Limb (tissue), 2 donors: ENCODE measurements around the gene C14orf119.

ENCODE experiments used
- DNase-seq, 2 donors: peaks; one replicate each; pipeline ENCODE4 v3.0.0-alpha.2; 2016; ENCODE audit errors: extremely low spot score in 2 of 2

Gene C14orf119

DNA sequence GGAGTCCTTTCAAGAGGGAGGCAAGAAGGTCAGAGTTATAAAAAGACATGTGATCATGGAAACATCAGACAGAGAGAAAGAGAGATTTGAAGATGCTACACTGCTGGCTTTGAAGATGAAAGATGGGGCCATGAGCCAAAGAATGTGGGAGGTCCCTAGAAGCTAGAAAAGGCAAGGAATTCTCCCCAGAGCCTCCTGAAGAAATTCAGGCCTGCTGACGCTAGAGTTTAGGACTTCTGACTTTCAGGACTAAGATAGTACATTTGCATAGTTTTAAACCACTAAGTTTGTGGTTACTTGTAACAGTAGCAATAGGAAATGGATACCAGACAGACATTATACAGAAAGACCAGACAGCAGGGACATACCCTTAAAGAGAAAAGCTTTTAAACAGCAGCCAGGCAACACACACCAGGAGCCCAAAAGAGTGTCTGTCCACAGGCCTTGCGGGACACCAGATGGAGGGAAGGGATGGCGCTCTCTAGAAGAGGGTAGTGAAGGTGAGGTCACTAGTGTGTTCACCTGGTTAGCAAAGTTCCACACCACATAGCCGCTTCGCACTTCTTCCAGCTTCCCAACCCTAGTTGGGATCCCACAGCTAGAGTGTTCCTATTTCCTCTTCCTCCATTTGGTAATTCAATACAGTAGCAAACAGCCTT, 53.4 kb downstream of the C14orf119 start:
- no peak for DNase-seq

DNA sequence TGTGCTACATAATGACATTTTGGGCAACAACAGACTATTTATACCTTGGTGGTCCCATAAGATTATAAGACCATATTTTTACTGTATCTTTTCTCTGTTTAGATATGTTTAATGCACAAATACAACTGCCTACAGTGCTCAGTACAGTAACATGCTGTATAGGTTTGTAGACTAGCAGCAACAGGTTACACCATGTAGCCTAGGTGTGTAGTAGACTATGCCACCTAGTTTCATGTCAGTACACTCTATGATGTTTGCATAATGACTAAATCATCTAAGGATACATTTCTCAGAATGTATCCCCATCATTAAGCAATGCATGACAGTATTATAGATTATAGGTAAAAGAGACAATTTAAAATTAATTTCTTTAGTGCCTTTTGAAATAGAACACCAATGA, 54.4 kb downstream of the C14orf119 start:
- no peak for DNase-seq
